ENCODE measurements around the gene SYNDIG1.

DNA sequence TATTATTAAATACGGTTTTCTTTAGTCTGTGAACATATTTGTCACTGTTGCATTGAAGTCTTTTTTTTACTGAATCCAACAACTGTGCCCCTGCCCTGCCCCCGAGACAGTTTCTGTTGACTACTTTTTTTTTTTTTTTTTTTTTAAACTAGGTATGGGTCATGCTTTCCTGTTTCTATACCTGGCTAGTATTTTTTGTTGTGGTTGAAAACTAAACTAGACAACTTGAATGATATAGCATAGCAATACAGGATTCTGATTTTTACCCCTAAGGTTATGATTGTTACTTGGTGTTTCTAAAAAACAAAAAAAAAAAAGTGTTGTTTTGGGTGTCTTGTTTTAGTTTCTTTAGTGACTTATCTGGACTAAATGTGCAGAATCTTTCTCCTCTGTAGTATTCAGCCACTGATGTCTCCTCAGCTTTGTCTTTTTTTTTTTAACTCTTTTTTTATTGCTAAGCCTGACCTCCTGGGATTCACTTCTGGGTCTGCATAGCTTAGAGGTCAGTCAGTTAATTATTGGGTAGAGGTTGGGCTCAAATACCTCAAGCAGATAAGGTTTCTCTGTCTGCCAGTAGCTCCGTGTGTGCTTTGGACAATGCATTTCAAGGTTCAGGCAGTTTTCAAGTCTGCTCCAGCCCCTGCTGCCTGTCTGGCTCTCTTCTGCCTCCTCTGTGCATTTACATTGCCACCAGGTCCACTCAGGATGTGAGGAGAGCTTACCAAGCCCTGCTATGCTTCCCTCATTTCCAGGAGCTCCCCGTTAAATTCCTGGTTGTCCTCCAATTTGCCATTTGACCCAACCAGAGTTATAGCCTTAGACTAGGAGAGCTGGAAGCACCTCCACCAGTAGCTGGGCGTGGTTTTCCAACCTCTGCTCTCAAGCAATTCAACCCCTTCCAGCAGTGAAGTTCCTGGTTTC, 91.4 kb downstream of the SYNDIG1 start:
- TF ChIP-seq EZH2 (IDR thresholded peaks at IDR 0.05; ENCODE audit: borderline replicate concordance, insufficient read depth, low read length, poor library complexity, severe bottlenecking) (no peak), POLR2AphosphoS5 (IDR thresholded peaks at IDR 0.05) (no peak)
- TF ChIP-seq, protein P1, sequence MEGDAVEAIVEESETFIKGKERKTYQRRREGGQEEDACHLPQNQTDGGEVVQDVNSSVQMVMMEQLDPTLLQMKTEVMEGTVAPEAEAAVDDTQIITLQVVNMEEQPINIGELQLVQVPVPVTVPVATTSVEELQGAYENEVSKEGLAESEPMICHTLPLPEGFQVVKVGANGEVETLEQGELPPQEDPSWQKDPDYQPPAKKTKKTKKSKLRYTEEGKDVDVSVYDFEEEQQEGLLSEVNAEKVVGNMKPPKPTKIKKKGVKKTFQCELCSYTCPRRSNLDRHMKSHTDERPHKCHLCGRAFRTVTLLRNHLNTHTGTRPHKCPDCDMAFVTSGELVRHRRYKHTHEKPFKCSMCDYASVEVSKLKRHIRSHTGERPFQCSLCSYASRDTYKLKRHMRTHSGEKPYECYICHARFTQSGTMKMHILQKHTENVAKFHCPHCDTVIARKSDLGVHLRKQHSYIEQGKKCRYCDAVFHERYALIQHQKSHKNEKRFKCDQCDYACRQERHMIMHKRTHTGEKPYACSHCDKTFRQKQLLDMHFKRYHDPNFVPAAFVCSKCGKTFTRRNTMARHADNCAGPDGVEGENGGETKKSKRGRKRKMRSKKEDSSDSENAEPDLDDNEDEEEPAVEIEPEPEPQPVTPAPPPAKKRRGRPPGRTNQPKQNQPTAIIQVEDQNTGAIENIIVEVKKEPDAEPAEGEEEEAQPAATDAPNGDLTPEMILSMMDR (IDR thresholded peaks at IDR 0.05; ENCODE audit: poor library complexity, severe bottlenecking), result no peak
